ENCODE measurements around the gene SLC27A1.
"Not testable (repeated sequence)": the region's sequence is repeated elsewhere in the genome, so short reads cannot be mapped to it uniquely, and the experiment has no call there.

SLC27A1 gene

DNA sequence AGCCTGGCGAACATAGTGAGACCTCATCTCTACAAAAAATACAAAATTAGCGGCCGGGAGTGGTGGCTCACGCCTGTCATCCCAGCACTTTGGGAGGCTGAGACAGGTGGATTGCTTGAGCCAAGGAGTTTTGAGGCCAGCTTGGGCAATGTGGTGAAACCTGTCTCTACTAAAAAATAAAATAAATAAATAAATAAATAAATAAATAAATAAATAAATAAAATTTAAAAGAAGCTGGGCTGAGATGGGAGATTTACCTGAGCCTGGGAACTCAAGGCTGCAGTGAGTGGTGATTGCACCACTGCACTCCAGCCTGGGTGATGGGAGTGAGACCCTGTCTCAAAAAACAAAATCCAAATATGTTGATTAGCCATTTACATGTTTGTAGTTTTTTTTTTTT, 82.4 kb downstream of the SLC27A1 start:
- H3K4me3 ChIP-seq (ENCODE audit: low read length in 2 of 2); H3K14ac ChIP-seq (ENCODE audit: low read length); H2AK5ac ChIP-seq (ENCODE audit: low read depth, low read length); H2BK120ac ChIP-seq (ENCODE audit: low read depth, low read length); H4K91ac ChIP-seq (ENCODE audit: low read depth, low read length, poor library complexity); H3K27ac ChIP-seq (replicated peaks; ENCODE audit: low read length); DNase-seq (ENCODE audit: low spot score); H3K4me2 ChIP-seq (ENCODE audit: insufficient read depth, low read length, poor library complexity, severe bottlenecking); H4K8ac ChIP-seq (ENCODE audit: low read depth, low read length); H3K9ac ChIP-seq (ENCODE audit: low read depth, low read length, poor library complexity); H3K4ac ChIP-seq (ENCODE audit: low read length); H2BK12ac ChIP-seq (ENCODE audit: low read length); H3K27me3 ChIP-seq (ENCODE audit: control insufficient read depth in 3 of 3, insufficient read depth in 3 of 3, low read depth in 1 of 3, low read length in 3 of 3); H3K4me1 ChIP-seq (ENCODE audit: control insufficient read depth in 2 of 2, insufficient read depth in 1 of 2, low read depth in 1 of 2, low read length in 2 of 2); H3K79me1 ChIP-seq (ENCODE audit: low read depth, low read length); H3K18ac ChIP-seq (ENCODE audit: low read length); H3K9me3 ChIP-seq (replicated peaks in 1 of 2; ENCODE audit: control insufficient read depth in 2 of 2, insufficient read depth in 1 of 2, low read depth in 1 of 2, low read length in 2 of 2); H2BK15ac ChIP-seq (ENCODE audit: low read length); H3K23ac ChIP-seq (ENCODE audit: low read depth, low read length, poor library complexity); H3K36me3 ChIP-seq (replicated peaks in 1 of 2; ENCODE audit: control insufficient read depth in 2 of 2, insufficient read depth in 2 of 2, low read length in 2 of 2); H2BK5ac ChIP-seq (ENCODE audit: low read length): not testable (repeated sequence)
- WGBS, 2 donors (ENCODE audit: extremely low coverage in 2 of 2, insufficient read length in 2 of 2, insufficient replicate concordance in 1 of 2) = no CpG with 5 or more reads among the region's 4 CpGs
- H2AFZ ChIP-seq (ENCODE audit: low read length) = peak overlapping the region; percentile 55

DNA sequence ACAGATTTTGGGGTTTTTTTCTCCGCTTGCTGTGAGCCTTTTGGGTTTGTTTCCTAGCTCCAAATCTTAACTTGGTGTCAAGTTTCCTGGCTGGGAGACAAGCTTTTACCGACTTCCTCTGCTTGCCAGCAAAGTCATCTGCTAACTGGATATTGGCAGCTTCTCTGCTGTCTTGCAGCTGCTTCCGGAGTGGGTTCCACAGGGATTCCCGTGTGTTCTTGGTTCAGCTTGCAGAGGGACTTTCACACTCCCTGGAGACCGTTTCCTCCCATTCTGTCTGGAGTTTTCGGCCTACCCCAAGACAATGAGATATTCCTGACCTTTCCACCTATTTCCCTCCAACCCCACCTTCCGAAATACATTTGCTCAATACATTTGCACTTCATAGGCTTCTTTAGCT, 82.9 kb downstream of the SLC27A1 start:
- peak overlapping the region; percentile 14 for H3K27ac ChIP-seq (replicated peaks; ENCODE audit: low read length)

DNA sequence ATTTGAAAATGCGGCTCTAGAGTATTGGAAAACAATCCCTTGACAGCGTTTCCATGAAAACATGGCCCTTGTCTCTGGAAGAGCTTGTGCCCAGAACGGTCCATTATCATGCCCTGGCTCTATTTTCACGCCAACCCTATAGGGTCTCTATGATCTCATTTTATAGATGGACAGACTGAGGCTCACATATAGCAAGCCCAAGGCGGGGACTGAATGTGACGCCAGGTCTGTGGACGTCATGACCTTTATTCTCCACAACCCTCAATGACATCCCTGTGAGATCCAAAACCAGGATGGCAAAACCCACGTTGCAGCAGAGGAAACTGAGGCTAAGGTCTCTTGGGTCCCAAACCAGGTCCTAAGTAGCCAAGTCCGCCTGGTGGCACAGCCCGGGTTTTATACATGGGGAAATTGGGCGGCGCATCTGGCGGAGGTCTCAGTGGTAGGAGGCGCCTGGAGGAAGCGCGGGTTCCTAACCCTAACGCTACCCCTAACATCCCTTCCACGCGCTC, 84.7 kb downstream of the SLC27A1 start:
- H3K23ac ChIP-seq (ENCODE audit: low read depth, low read length, poor library complexity) = peak overlapping the region; percentile 56
- no peak overlapping the region for H2BK120ac ChIP-seq (ENCODE audit: low read depth, low read length)
- no CpG with 5 or more reads among the region's 19 CpGs for WGBS, 2 donors (ENCODE audit: extremely low coverage in 2 of 2, insufficient read length in 2 of 2, insufficient replicate concordance in 1 of 2)
- H3K9me3 ChIP-seq (replicated peaks in 1 of 2; ENCODE audit: control insufficient read depth in 2 of 2, insufficient read depth in 1 of 2, low read depth in 1 of 2, low read length in 2 of 2) = peaks cover 0 to 2% of the 10 kb centered on the region in 2 donors
- no peak overlapping the region for H4K8ac ChIP-seq (ENCODE audit: low read depth, low read length)
- H4K91ac ChIP-seq (ENCODE audit: low read depth, low read length, poor library complexity) = no peak overlapping the region
- peaks cover 7% of the 10 kb centered on the region for H3K79me1 ChIP-seq (ENCODE audit: low read depth, low read length)
- peak overlapping the region; percentile 92 for H2AFZ ChIP-seq (ENCODE audit: low read length)
- H3K4me2 ChIP-seq (ENCODE audit: insufficient read depth, low read length, poor library complexity, severe bottlenecking) = peak overlapping the region; percentile 75
- H3K14ac ChIP-seq (ENCODE audit: low read length) = no peak overlapping the region
- H3K9ac ChIP-seq (ENCODE audit: low read depth, low read length, poor library complexity) = no peak overlapping the region
- H2BK5ac ChIP-seq (ENCODE audit: low read length) = peak overlapping the region; percentile 14
- no peaks in the 10 kb centered on the region for H3K27me3 ChIP-seq (ENCODE audit: control insufficient read depth in 3 of 3, insufficient read depth in 3 of 3, low read depth in 1 of 3, low read length in 3 of 3)
- peaks cover 6 to 24% of the 10 kb centered on the region in 2 donors for H3K36me3 ChIP-seq (replicated peaks in 1 of 2; ENCODE audit: control insufficient read depth in 2 of 2, insufficient read depth in 2 of 2, low read length in 2 of 2)
- H3K4me1 ChIP-seq (ENCODE audit: control insufficient read depth in 2 of 2, insufficient read depth in 1 of 2, low read depth in 1 of 2, low read length in 2 of 2) = peaks cover 8 to 10% of the 10 kb centered on the region in 2 donors
- no peak for DNase-seq (ENCODE audit: low spot score)
- H2BK12ac ChIP-seq (ENCODE audit: low read length) = no peak overlapping the region
- H3K27ac ChIP-seq (replicated peaks; ENCODE audit: low read length) = no peak overlapping the region
- no peak overlapping the region for H3K4ac ChIP-seq (ENCODE audit: low read length)
- H3K4me3 ChIP-seq (ENCODE audit: low read length in 2 of 2) = peak overlapping the region; percentile 73 to 88
- H3K18ac ChIP-seq (ENCODE audit: low read length) = peak overlapping the region; percentile 68
- H2AK5ac ChIP-seq (ENCODE audit: low read depth, low read length) = no peak overlapping the region
- H2BK15ac ChIP-seq (ENCODE audit: low read length) = no peak overlapping the region

More for the DNA sequence above, 82.9 kb downstream of the SLC27A1 start:
- Histone ChIP-seq H3K4me1 (ENCODE audit: control insufficient read depth in 2 of 2, insufficient read depth in 1 of 2, low read depth in 1 of 2, low read length in 2 of 2) (peaks cover 6 to 8% of the 10 kb centered on the region in 2 donors), H3K9me3 (replicated peaks in 1 of 2; ENCODE audit: control insufficient read depth in 2 of 2, insufficient read depth in 1 of 2, low read depth in 1 of 2, low read length in 2 of 2) (peaks cover 2 to 4% of the 10 kb centered on the region in 2 donors), H3K18ac (ENCODE audit: low read length) (no peak overlapping the region), H3K14ac (ENCODE audit: low read length) (no peak overlapping the region), H3K27me3 (ENCODE audit: control insufficient read depth in 3 of 3, insufficient read depth in 3 of 3, low read depth in 1 of 3, low read length in 3 of 3) (no peaks in the 10 kb centered on the region), H2BK12ac (ENCODE audit: low read length) (no peak overlapping the region), H3K23ac (ENCODE audit: low read depth, low read length, poor library complexity) (no peak overlapping the region), H3K79me1 (ENCODE audit: low read depth, low read length) (peaks cover 7% of the 10 kb centered on the region), H2AFZ (ENCODE audit: low read length) (peak overlapping the region; percentile 55), H2BK15ac (ENCODE audit: low read length) (no peak overlapping the region), H4K8ac (ENCODE audit: low read depth, low read length) (no peak overlapping the region), H3K4me3 (ENCODE audit: low read length in 2 of 2) (peak overlapping the region in 1 of 2 donors; percentile 8), H2BK5ac (ENCODE audit: low read length) (no peak overlapping the region), H3K36me3 (replicated peaks in 1 of 2; ENCODE audit: control insufficient read depth in 2 of 2, insufficient read depth in 2 of 2, low read length in 2 of 2) (peaks cover 2 to 9% of the 10 kb centered on the region in 2 donors), H3K4ac (ENCODE audit: low read length) (no peak overlapping the region), H2AK5ac (ENCODE audit: low read depth, low read length) (no peak overlapping the region), H2BK120ac (ENCODE audit: low read depth, low read length) (no peak overlapping the region), H4K91ac (ENCODE audit: low read depth, low read length, poor library complexity) (no peak overlapping the region), H3K4me2 (ENCODE audit: insufficient read depth, low read length, poor library complexity, severe bottlenecking) (no peak overlapping the region), H3K9ac (ENCODE audit: low read depth, low read length, poor library complexity) (no peak overlapping the region)
- no peak for DNase-seq (ENCODE audit: low spot score)
- WGBS, 2 donors (ENCODE audit: extremely low coverage in 2 of 2, insufficient read length in 2 of 2, insufficient replicate concordance in 1 of 2) = no CpG with 5 or more reads among the region's 7 CpGs

DNA sequence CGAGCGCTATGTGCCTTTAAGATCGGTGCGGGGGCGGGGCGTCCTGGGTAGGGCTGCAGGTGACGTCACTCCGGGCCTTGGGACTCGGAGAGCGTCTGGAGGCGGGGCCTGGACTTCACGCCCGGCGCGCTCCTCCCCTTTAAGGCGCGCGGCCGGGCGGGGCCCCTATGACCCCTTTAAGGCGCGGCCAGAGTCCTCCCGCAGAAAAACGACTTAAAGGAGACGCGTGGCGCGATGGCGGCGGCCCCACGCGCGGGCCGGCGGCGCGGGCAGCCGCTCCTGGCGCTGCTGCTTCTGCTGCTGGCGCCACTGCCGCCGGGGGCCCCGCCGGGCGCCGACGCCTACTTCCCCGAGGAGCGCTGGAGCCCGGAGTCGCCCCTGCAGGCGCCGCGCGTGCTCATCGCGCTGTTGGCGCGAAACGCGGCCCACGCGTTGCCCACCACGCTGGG, 85.2 kb downstream of the SLC27A1 start, which contains the start of gene COLGALT1:
Gene COLGALT1, plus strand, starts transcription at position 170 of the 449 bp plus-strand sequence. Its CDS starts 65 bp downstream, at position 235.
- Histone ChIP-seq H3K14ac (ENCODE audit: low read length) (peak within 1 kb of the TSS; percentile 97), H3K23ac (ENCODE audit: low read depth, low read length, poor library complexity) (peak within 1 kb of the TSS; percentile 99), H3K9me3 (replicated peaks in 1 of 2; ENCODE audit: control insufficient read depth in 2 of 2, insufficient read depth in 1 of 2, low read depth in 1 of 2, low read length in 2 of 2) (peaks cover 0 to 2% of the 10 kb centered on the region in 2 donors), H3K4me1 (ENCODE audit: control insufficient read depth in 2 of 2, insufficient read depth in 1 of 2, low read depth in 1 of 2, low read length in 2 of 2) (peaks cover 8 to 15% of the 10 kb centered on the region in 2 donors), H2BK5ac (ENCODE audit: low read length) (peak within 1 kb of the TSS; percentile 93), H3K27me3 (ENCODE audit: control insufficient read depth in 3 of 3, insufficient read depth in 3 of 3, low read depth in 1 of 3, low read length in 3 of 3) (no peaks in the 10 kb centered on the region), H3K4ac (ENCODE audit: low read length) (no peak within 1 kb of the TSS), H3K36me3 (replicated peaks in 1 of 2; ENCODE audit: control insufficient read depth in 2 of 2, insufficient read depth in 2 of 2, low read length in 2 of 2) (peaks cover 10 to 29% of the 10 kb centered on the region in 2 donors), H3K27ac (replicated peaks; ENCODE audit: low read length) (no peak within 1 kb of the TSS), H3K4me3 (ENCODE audit: low read length in 2 of 2) (peak within 1 kb of the TSS; percentile 88 to 99), H4K8ac (ENCODE audit: low read depth, low read length) (no peak within 1 kb of the TSS), H3K18ac (ENCODE audit: low read length) (peak within 1 kb of the TSS; percentile 98), H2BK120ac (ENCODE audit: low read depth, low read length) (peak within 1 kb of the TSS; percentile 47), H2BK12ac (ENCODE audit: low read length) (peak within 1 kb of the TSS; percentile 90), H2AFZ (ENCODE audit: low read length) (peak within 1 kb of the TSS; percentile 92), H4K91ac (ENCODE audit: low read depth, low read length, poor library complexity) (peak within 1 kb of the TSS; percentile 53), H3K79me1 (ENCODE audit: low read depth, low read length) (peaks cover 7% of the 10 kb centered on the region), H2BK15ac (ENCODE audit: low read length) (peak within 1 kb of the TSS; percentile 91), H3K4me2 (ENCODE audit: insufficient read depth, low read length, poor library complexity, severe bottlenecking) (peak within 1 kb of the TSS; percentile 98), H3K9ac (ENCODE audit: low read depth, low read length, poor library complexity) (peak within 1 kb of the TSS; percentile 98), H2AK5ac (ENCODE audit: low read depth, low read length) (peak within 1 kb of the TSS; percentile 98)
- no CpG with 5 or more reads among the region's 64 CpGs for WGBS, 2 donors (ENCODE audit: extremely low coverage in 2 of 2, insufficient read length in 2 of 2, insufficient replicate concordance in 1 of 2)
- peak; percentile 96 for DNase-seq (ENCODE audit: low spot score)

Measured in neuronal stem cell (in vitro differentiated cells).